SJCRH30 (cell line): ENCODE results near the gene RACK1. TPM values are rescaled to one million over a fixed set of nuclear protein-coding genes. Genes with fewer than 3 reads are reported as not detected.
"Not testable (repeated sequence)": the region's sequence is repeated elsewhere in the genome, so short reads cannot be mapped to it uniquely, and the experiment has no call there.

Source experiments
- DNase-seq, 2 experiments: peaks; one replicate each; pipeline ENCODE4 v3.0.0-alpha.2; 2015 to 2020
- H3K27ac ChIP-seq: fragments of 250-450 bp; sonication (Bioruptor Pico); 2 replicates; pipeline ENCODE4 v1.5.1; 2020; ENCODE audit warnings: mild to moderate bottlenecking, moderate library complexity
- H3K27me3 ChIP-seq: fragments of 250-450 bp; sonication (Bioruptor Pico); 2 replicates; pipeline ENCODE4 v1.5.1; 2020; ENCODE audit warnings: mild to moderate bottlenecking, moderate library complexity
- H3K36me3 ChIP-seq: fragments of 250-450 bp; sonication (Bioruptor Pico); 2 replicates; pipeline ENCODE4 v1.5.1; 2020; ENCODE audit warnings: mild to moderate bottlenecking, moderate library complexity
- H3K4me1 ChIP-seq: fragments of 250-450 bp; sonication (Bioruptor Pico); 2 replicates; pipeline ENCODE4 v1.5.1; 2020; ENCODE audit warnings: mild to moderate bottlenecking, moderate library complexity
- H3K4me3 ChIP-seq: fragments of 250-450 bp; sonication (Bioruptor Pico); 2 replicates; pipeline ENCODE4 v1.5.1; 2020; ENCODE audit warnings: mild to moderate bottlenecking, moderate library complexity
- H3K9me3 ChIP-seq: fragments of 250-450 bp; sonication (Bioruptor Pico); replicated peaks from 2 replicates; pipeline ENCODE4 v1.5.1; 2020; ENCODE audit warnings: mild to moderate bottlenecking, moderate library complexity
- total RNA-seq: library from RNA; depleted of rRNA; stranded (reverse); fragments of >200 nt; shearing (Covaris generic); gene quantifications from 2 replicates; pipeline ENCODE4 v1.2.3, GENCODE V29; 2014; rRNA removed

Gene RACK1
- total RNA-seq: 5,838 and 6,264 TPM in 2 replicates

DNA sequence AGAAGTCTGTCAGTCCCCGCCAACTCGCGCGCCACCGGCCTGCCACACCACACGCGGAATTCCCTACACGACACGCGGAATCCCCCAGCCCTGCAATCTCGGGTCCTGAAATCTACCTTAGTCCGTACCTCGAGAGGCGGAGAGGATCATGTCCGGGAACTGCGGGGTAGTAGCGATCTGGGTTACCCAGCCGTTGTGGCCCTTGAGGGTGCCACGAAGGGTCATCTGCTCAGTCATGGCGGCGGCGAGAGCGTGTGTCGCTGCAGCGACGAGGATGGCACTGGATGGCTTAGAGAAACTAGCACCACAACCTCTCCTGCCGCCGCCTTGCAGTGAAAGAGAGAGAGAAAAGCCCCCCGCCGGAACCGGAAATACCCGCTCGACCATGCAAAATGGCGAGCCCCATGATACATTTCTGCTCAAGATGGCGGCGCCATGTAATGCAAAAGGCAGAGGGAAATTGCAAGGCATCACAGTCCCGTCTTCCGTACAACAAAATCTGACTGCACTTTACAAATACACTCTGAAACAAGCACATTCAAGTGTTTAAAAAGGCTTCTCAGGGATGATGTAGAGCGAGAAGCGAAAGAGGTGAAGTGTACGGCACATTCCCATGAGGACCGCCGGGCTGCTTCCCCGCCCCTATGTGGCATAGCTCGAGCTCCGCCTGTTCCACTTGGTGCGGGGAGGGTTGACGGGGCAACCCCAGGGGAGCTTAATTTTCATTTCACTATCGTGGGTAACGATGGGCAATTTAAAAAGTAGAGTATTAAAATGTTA is at the start of gene RACK1:
Gene RACK1, minus strand, starts transcription at position 343 of the 780 bp plus-strand sequence. Its CDS starts 106 bp downstream, at position 237.
- Histone ChIP-seq H3K4me3 (peak within 1 kb of the TSS; percentile 83), H3K27me3 (no peaks in the 10 kb centered on the region), H3K9me3 (no peaks in the 10 kb centered on the region), H3K4me1 (peaks cover 5% of the 10 kb centered on the region; the same call in 1 of the 2 replicates), H3K27ac (peak within 1 kb of the TSS; percentile 84), H3K36me3 (peaks cover 45% of the 10 kb centered on the region)
- peak; percentile 92 to 95 for DNase-seq

DNA sequence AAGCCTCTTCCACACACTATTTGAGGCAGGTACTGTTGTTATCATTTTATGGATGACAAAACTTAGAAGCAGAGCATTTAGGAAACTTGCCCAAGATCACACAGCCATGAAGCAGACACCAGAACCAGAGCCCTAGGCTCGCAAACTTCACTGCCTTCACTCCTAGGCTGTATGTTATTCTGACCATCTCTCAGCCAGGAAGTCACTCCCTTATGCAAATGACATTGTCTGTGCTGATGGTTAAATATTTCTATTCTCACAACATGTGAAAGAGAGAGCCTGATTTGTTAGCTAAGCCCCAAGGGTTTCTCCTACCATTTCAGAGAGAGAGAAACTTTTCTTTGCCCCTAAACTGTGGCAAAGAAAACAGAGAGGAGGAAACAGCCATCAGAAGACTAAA is 43.6 kb upstream of the RACK1 start:
- H3K9me3 ChIP-seq, H3K4me3 ChIP-seq, H3K4me1 ChIP-seq, DNase-seq, H3K27ac ChIP-seq, H3K36me3 ChIP-seq, H3K27me3 ChIP-seq: not testable (repeated sequence)

- H3K36me3 ChIP-seq, H3K27me3 ChIP-seq, H3K4me1 ChIP-seq, H3K9me3 ChIP-seq, H3K4me3 ChIP-seq, H3K27ac ChIP-seq, DNase-seq: not testable (repeated sequence)
Measured at GRCh38 chr5:181285962-181286705, 42.4 kb upstream of the RACK1 start.

- DNase-seq, H3K27me3 ChIP-seq, H3K36me3 ChIP-seq, H3K9me3 ChIP-seq, H3K4me3 ChIP-seq, H3K27ac ChIP-seq, H3K4me1 ChIP-seq: not testable (repeated sequence)
Measured at GRCh38 chr5:181283841-181284755, 40.4 kb upstream of the RACK1 start.

- Histone ChIP-seq H3K4me3 (no peak overlapping the region), H3K4me1 (no peaks in the 10 kb centered on the region), H3K9me3 (no peaks in the 10 kb centered on the region), H3K36me3 (peaks cover 9% of the 10 kb centered on the region; the same call in 1 of the 2 replicates), H3K27me3 (no peaks in the 10 kb centered on the region), H3K27ac (no peak overlapping the region)
- DNase-seq: no peak
Measured at GRCh38 chr5:181283347-181283746, 39.6 kb upstream of the RACK1 start.

- no peaks in the 10 kb centered on the region for H3K9me3 ChIP-seq
- no peak for DNase-seq
Measured at GRCh38 chr5:181282874-181283273, 39.2 kb upstream of the RACK1 start.

DNA sequence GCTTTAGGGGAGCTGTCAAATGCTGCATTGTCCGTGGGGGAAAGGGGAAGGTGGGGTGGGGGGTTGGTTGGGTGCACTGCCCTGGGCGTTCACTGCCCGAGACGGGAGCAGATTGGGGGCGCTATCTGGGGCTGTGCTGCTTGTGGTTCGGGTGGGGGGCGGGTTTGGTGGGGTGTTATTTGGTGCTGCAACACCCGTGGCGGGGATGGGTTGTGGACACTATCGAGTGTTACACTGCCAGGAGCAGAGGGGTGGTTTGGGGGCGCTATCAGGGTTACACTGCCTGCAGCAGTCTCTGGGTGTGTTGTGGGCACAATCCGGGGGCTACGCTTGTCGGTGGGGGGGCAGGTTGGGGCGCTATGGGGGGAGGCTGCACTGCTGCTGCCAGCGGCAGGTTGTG is 38.7 kb upstream of the RACK1 start:
- H3K4me3 ChIP-seq: peak overlapping the region; percentile 93
- H3K9me3 ChIP-seq, H3K36me3 ChIP-seq, H3K27me3 ChIP-seq, H3K4me1 ChIP-seq, DNase-seq, H3K27ac ChIP-seq: not testable (repeated sequence)

More at GRCh38 chr5:181282874-181283273, 39.2 kb upstream of the RACK1 start:
- Histone ChIP-seq H3K27ac (no peak overlapping the region), H3K4me3 (no peak overlapping the region), H3K4me1 (no peaks in the 10 kb centered on the region), H3K36me3 (peaks cover 9% of the 10 kb centered on the region; the same call in 1 of the 2 replicates), H3K27me3 (no peaks in the 10 kb centered on the region)

DNA sequence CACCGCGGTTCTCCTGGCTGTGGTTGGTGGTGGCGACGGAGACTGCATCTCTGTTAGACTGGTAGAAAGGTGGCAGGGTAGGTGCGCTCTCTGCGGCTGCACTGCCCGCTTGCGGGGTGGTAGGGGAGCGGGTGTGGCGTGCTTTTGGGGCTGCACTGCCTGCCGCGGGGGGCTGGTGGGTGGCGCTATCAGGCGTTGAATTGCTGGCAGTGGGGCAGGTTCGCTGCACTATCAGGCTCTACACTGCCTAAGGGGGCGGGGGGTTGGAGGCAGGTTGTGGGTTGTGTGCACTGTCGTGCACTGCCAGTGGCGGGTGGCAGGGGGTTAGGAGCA is 38.2 kb upstream of the RACK1 start:
- DNase-seq: no peak
- Histone ChIP-seq H3K9me3 (no peaks in the 10 kb centered on the region), H3K36me3 (no peaks in the 10 kb centered on the region), H3K4me3 (peak overlapping the region; percentile 93), H3K27ac (no peak overlapping the region), H3K27me3 (no peaks in the 10 kb centered on the region), H3K4me1 (no peaks in the 10 kb centered on the region)

DNA sequence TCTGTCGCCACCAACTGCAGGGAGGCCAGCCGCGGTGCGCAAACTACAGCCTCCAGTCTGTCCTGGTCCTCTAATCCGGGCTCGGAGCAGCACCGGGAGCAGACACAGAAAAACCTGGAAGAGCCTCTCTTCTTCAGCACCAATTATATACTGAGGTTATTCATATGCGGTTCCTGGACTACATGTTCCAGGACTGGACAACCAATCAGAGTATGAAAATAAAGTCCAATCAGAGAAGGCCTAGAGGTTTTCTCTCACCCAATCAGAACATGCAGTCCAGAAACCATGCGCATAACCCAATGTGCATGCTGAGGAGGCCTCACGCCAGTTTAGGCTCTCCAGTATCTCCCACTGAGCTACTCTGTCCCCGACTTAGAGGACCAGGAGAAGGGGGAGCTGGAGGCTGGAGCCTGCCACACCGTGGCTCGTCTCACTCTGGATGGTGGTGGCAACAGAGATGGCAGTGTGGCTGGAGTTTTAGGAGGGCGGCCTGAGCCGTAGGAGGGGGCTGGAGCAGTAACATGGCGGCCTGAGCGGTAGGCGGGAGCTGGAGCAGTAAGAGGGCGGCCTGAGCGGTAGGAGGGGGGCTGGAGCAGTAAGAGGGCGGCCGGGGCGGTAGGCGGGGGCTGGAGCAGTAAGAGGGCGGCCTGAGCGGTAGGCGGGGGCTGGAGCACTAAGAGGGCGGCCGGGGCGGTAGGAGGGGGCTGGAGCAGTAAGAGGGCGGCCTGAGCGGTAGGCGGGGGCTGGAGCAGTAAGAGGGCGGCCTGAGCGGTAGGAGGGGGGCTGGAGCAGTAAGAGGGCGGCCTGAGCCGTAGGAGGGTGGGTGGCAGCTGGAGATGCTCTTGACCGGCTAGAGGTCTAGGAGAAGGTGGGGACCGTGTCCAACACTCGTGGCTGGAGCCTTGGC is 37.6 kb upstream of the RACK1 start:
- H3K36me3 ChIP-seq: no peaks in the 10 kb centered on the region

GRCh38 chr5:181280251-181280762 is 36.6 kb upstream of the RACK1 start:
- peak overlapping the region; percentile 93 for H3K4me3 ChIP-seq

More for the DNA sequence above, 37.6 kb upstream of the RACK1 start:
- H3K4me1 ChIP-seq: no peaks in the 10 kb centered on the region
- peak; percentile 77 to 88 for DNase-seq
- H3K27ac ChIP-seq: peak overlapping the region; percentile 89
- no peaks in the 10 kb centered on the region for H3K27me3 ChIP-seq
- H3K4me3 ChIP-seq: peak overlapping the region; percentile 93
- no peaks in the 10 kb centered on the region for H3K9me3 ChIP-seq

GRCh38 chr5:181273433-181273744 is 29.7 kb upstream of the RACK1 start:
- not testable (repeated sequence) for H3K4me1 ChIP-seq, DNase-seq, H3K9me3 ChIP-seq, H3K27ac ChIP-seq, H3K4me3 ChIP-seq, H3K36me3 ChIP-seq, H3K27me3 ChIP-seq

More at GRCh38 chr5:181280251-181280762, 36.6 kb upstream of the RACK1 start:
- Histone ChIP-seq H3K9me3 (no peaks in the 10 kb centered on the region), H3K36me3 (no peaks in the 10 kb centered on the region), H3K27ac (no peak overlapping the region), H3K4me1 (no peaks in the 10 kb centered on the region), H3K27me3 (no peaks in the 10 kb centered on the region)
- DNase-seq: peak in 1 of 2 experiments; percentile 12

DNA sequence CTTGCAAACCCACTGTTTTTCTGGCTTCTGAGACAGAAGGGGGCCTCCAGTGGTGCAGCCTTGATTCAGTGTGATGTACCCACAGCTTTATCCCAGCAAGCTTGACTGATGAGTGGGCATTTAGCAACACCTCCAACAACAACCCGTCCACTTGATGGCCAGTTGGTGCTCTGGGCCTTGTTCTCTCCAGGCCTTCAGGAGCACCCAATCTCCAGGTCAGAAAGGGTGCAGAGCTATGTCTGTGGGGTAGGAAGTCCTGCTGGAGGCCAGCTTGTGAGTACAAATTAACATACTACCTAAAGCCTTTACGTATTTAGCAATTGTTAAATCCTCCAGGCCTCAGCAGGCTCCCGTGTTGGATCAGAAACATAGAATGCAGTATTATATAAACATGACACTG is 27.4 kb upstream of the RACK1 start:
- DNase-seq: no peak
- H3K36me3 ChIP-seq: no peaks in the 10 kb centered on the region

GRCh38 chr5:181267907-181268306 is 24.2 kb upstream of the RACK1 start:
- H3K4me3 ChIP-seq, H3K27me3 ChIP-seq, H3K36me3 ChIP-seq, H3K27ac ChIP-seq, DNase-seq, H3K9me3 ChIP-seq, H3K4me1 ChIP-seq: not testable (repeated sequence)

More for the DNA sequence above, 27.4 kb upstream of the RACK1 start:
- H3K4me3 ChIP-seq: no peak overlapping the region
- H3K4me1 ChIP-seq: no peaks in the 10 kb centered on the region
- no peaks in the 10 kb centered on the region for H3K27me3 ChIP-seq
- no peak overlapping the region for H3K27ac ChIP-seq
- no peaks in the 10 kb centered on the region for H3K9me3 ChIP-seq
